Progenitor cell of endocrine pancreas (in vitro differentiated cells): ENCODE data around the gene RAD51B. TPM values are rescaled to one million over a fixed set of nuclear protein-coding genes. Genes with fewer than 3 reads are reported as not detected.
A peak's percentile ranks its signal among the peaks of the same experiment; 100 is the strongest.

Experiments
- DNase-seq: peaks from one replicate; pipeline ENCODE4 v3.0.0; 2021; ENCODE audit warnings: low spot score; ENCODE audit not compliant: unreplicated experiment
- H3K27ac Mint-ChIP-seq: 2 replicates; pipeline ENCODE4 v1.8.0; 2021; ENCODE audit warnings: mild to moderate bottlenecking, moderate library complexity, mixed read lengths
- H3K27me3 Mint-ChIP-seq: 2 replicates; pipeline ENCODE4 v1.8.0; 2021; ENCODE audit warnings: mixed read lengths
- H3K36me3 Mint-ChIP-seq: 2 replicates; pipeline ENCODE4 v1.8.0; 2022; ENCODE audit warnings: mixed read lengths; ENCODE audit not compliant: insufficient read depth
- H3K4me1 Mint-ChIP-seq: 2 replicates; pipeline ENCODE4 v1.8.0; 2021; ENCODE audit warnings: low read depth, mixed read lengths
- H3K4me3 Mint-ChIP-seq: 2 replicates; pipeline ENCODE4 v1.8.0; 2021; ENCODE audit warnings: low read depth, mild to moderate bottlenecking, moderate library complexity, mixed read lengths
- H3K9me3 Mint-ChIP-seq: 2 replicates; pipeline ENCODE4 v1.8.0; 2021; ENCODE audit warnings: low read depth, mixed read lengths
- CTCF ChIP-seq: fragments of 200-600 bp; sonication (generic); IDR thresholded peaks from one replicate; pipeline ENCODE4 v1.5.0; 2021; ENCODE audit warnings: antibody characterized with exemption, mild to moderate bottlenecking; ENCODE audit not compliant: unreplicated experiment
- total RNA-seq: library from RNA; stranded (reverse); gene quantifications from 2 replicates; pipeline ENCODE4 v1.2.1, GENCODE V29; 2021

The RAD51B gene
- total RNA-seq, 1 donor from 2014 or later: 24.7 TPM

- Mint-ChIP-seq H3K9me3 (no peaks in the 10 kb centered on the region), H3K4me1 (peaks cover 25% of the 10 kb centered on the region), H3K27ac (no peak overlapping the region), H3K27me3 (peaks cover 6% of the 10 kb centered on the region), H3K4me3 (no peak overlapping the region), H3K36me3 (no peaks in the 10 kb centered on the region)
- DNase-seq: no peak
- no peak for TF ChIP-seq CTCF
Measured at GRCh38 chr14:68686724-68687123, 867.1 kb downstream of the RAD51B start.

GRCh38 chr14:68687746-68688145 lies 868.2 kb downstream of the RAD51B start:
- Mint-ChIP-seq H3K36me3 (no peaks in the 10 kb centered on the region), H3K9me3 (no peaks in the 10 kb centered on the region), H3K27ac (no peak overlapping the region), H3K4me1 (peaks cover 25% of the 10 kb centered on the region), H3K27me3 (peaks cover 14% of the 10 kb centered on the region), H3K4me3 (no peak overlapping the region)
- TF ChIP-seq CTCF: no peak
- no peak for DNase-seq

- H3K27ac Mint-ChIP-seq: peak overlapping the region; percentile 76
- no peaks in the 10 kb centered on the region for H3K36me3 Mint-ChIP-seq
- peaks cover 27% of the 10 kb centered on the region for H3K4me1 Mint-ChIP-seq
- no peak overlapping the region for H3K4me3 Mint-ChIP-seq
- H3K27me3 Mint-ChIP-seq: peaks cover 15% of the 10 kb centered on the region
- DNase-seq: no peak
- no peaks in the 10 kb centered on the region for H3K9me3 Mint-ChIP-seq
- no peak for TF ChIP-seq CTCF
Measured at GRCh38 chr14:68688872-68689371, 869.3 kb downstream of the RAD51B start.

- no peak for TF ChIP-seq CTCF
- no peak overlapping the region for H3K4me3 Mint-ChIP-seq
- H3K4me1 Mint-ChIP-seq: peaks cover 29% of the 10 kb centered on the region
- no peak for DNase-seq
- H3K27ac Mint-ChIP-seq: peak overlapping the region; percentile 76
- H3K9me3 Mint-ChIP-seq: no peaks in the 10 kb centered on the region
- H3K27me3 Mint-ChIP-seq: peaks cover 15% of the 10 kb centered on the region
- H3K36me3 Mint-ChIP-seq: no peaks in the 10 kb centered on the region
Measured at GRCh38 chr14:68689511-68689910, 869.9 kb downstream of the RAD51B start.

- peaks cover 15% of the 10 kb centered on the region for H3K27me3 Mint-ChIP-seq
- no peak overlapping the region for H3K27ac Mint-ChIP-seq
- no peak for DNase-seq
- TF ChIP-seq CTCF: no peak
- peaks cover 25% of the 10 kb centered on the region for H3K4me1 Mint-ChIP-seq
- no peaks in the 10 kb centered on the region for H3K36me3 Mint-ChIP-seq
- no peaks in the 10 kb centered on the region for H3K9me3 Mint-ChIP-seq
- no peak overlapping the region for H3K4me3 Mint-ChIP-seq
Measured at GRCh38 chr14:68690089-68690958, 870.7 kb downstream of the RAD51B start.
